Parathyroid adenoma (tissue), 2 donors: Measurements from ENCODE around the gene KDM4B.

Experiments used
- H2AFZ ChIP-seq: fragments of 300-600 bp; sonication (generic); one replicate; pipeline ENCODE4 v1.7.0; 2017; ENCODE audit warnings: antibody characterized with exemption, mild to moderate bottlenecking
- H3K27ac ChIP-seq: fragments of 300-600 bp; sonication (generic); one replicate; pipeline ENCODE4 v1.7.0; 2017
- H3K27me3 ChIP-seq: fragments of 300-600 bp; sonication (generic); one replicate; pipeline ENCODE4 v1.7.0; 2017; ENCODE audit warnings: low read length; ENCODE audit not compliant: control insufficient read depth, insufficient read depth
- H3K36me3 ChIP-seq: fragments of 300-600 bp; sonication (generic); one replicate; pipeline ENCODE4 v1.7.0; 2017; ENCODE audit warnings: low read length; ENCODE audit not compliant: control insufficient read depth, insufficient read depth
- H3K4me1 ChIP-seq: fragments of 300-600 bp; sonication (generic); one replicate; pipeline ENCODE4 v1.7.0; 2017; ENCODE audit warnings: control low read depth
- H3K4me2 ChIP-seq: fragments of 300-600 bp; sonication (generic); one replicate; pipeline ENCODE4 v1.7.0; 2017; ENCODE audit warnings: low read length
- H3K4me3 ChIP-seq: fragments of 300-600 bp; sonication (generic); one replicate; pipeline ENCODE4 v1.7.0; 2017; ENCODE audit warnings: low read depth, low read length
- H3K79me2 ChIP-seq: fragments of 300-600 bp; sonication (generic); one replicate; pipeline ENCODE4 v1.7.0; 2017; ENCODE audit warnings: control low read depth
- H3K9ac ChIP-seq: fragments of 300-600 bp; sonication (generic); one replicate; pipeline ENCODE4 v1.7.0; 2017; ENCODE audit warnings: mild to moderate bottlenecking
- H3K9me3 ChIP-seq: fragments of 300-600 bp; sonication (generic); one replicate; pipeline ENCODE4 v1.7.0; 2017; ENCODE audit warnings: low read length; ENCODE audit not compliant: control insufficient read depth
- CTCF ChIP-seq: fragments of 300-600 bp; sonication (generic); IDR thresholded peaks from one replicate; pipeline ENCODE4 v1.7.0; 2017; ENCODE audit warnings: antibody characterized with exemption, mild to moderate bottlenecking
- donor health status: primary hyperparathyroidism.

Gene KDM4B

GRCh38 chr19:5141129-5141849, 172.4 kb downstream of the KDM4B start:
- Histone ChIP-seq H3K9me3 (no peaks in the 10 kb centered on the region), H3K9ac (no peak overlapping the region), H3K79me2 (no peaks in the 10 kb centered on the region), H3K27me3 (no peaks in the 10 kb centered on the region), H3K4me1 (no peaks in the 10 kb centered on the region), H3K36me3 (no peaks in the 10 kb centered on the region), H3K27ac (no peak overlapping the region), H3K4me3 (no peak overlapping the region), H3K4me2 (no peak overlapping the region), H2AFZ (no peak overlapping the region)
- TF ChIP-seq CTCF, result no peak

GRCh38 chr19:5141850-5142724, 173.2 kb downstream of the KDM4B start:
- no peaks in the 10 kb centered on the region for H3K4me1 ChIP-seq
- no peak overlapping the region for H3K4me3 ChIP-seq
- H3K27me3 ChIP-seq, result no peaks in the 10 kb centered on the region
- no peak overlapping the region for H3K4me2 ChIP-seq
- no peaks in the 10 kb centered on the region for H3K9me3 ChIP-seq
- H3K27ac ChIP-seq, result no peak overlapping the region
- no peak overlapping the region for H2AFZ ChIP-seq
- H3K36me3 ChIP-seq, result no peaks in the 10 kb centered on the region
- no peaks in the 10 kb centered on the region for H3K79me2 ChIP-seq
- no peak overlapping the region for H3K9ac ChIP-seq
- no peak for TF ChIP-seq CTCF

GRCh38 chr19:5142725-5143097, 173.8 kb downstream of the KDM4B start:
- TF ChIP-seq CTCF, result no peak
- no peaks in the 10 kb centered on the region for H3K27me3 ChIP-seq
- H3K4me1 ChIP-seq, result no peaks in the 10 kb centered on the region
- no peak overlapping the region for H3K27ac ChIP-seq
- no peaks in the 10 kb centered on the region for H3K9me3 ChIP-seq
- no peaks in the 10 kb centered on the region for H3K36me3 ChIP-seq
- H3K9ac ChIP-seq, result no peak overlapping the region
- no peak overlapping the region for H3K4me3 ChIP-seq
- no peak overlapping the region for H2AFZ ChIP-seq
- H3K4me2 ChIP-seq, result no peak overlapping the region
- H3K79me2 ChIP-seq, result no peaks in the 10 kb centered on the region

- Histone ChIP-seq H3K9ac (no peak overlapping the region), H3K36me3 (no peaks in the 10 kb centered on the region), H3K79me2 (no peaks in the 10 kb centered on the region), H3K4me2 (no peak overlapping the region), H3K4me3 (no peak overlapping the region), H2AFZ (no peak overlapping the region), H3K9me3 (no peaks in the 10 kb centered on the region), H3K4me1 (no peaks in the 10 kb centered on the region), H3K27me3 (no peaks in the 10 kb centered on the region), H3K27ac (no peak overlapping the region)
- no peak for TF ChIP-seq CTCF
These were observed 174.8 kb downstream of the KDM4B start for GRCh38 chr19:5143471-5144411.
